ENCODE measurements around the gene MRPL18. TPM values are rescaled to one million over a fixed set of nuclear protein-coding genes. Genes with fewer than 3 reads are reported as not detected.
A peak's percentile ranks its signal among the peaks of the same experiment; 100 is the strongest.

The MRPL18 gene
- total and polyA plus RNA-seq, 2 of the 8 experiments (the other 6 are each of a cell fraction or from before 2014, with no cell fraction given), result 58.7 to 79.8 TPM

- no peak for TF ChIP-seq PHF8 (conservative IDR thresholded peaks at IDR 0.05; ENCODE audit: low read depth, low read length)
- Histone ChIP-seq H3K4me2 (ENCODE audit: insufficient read depth in 1 of 2, low read depth in 2 of 2, low read length in 2 of 2) (no peak overlapping the region), H3K27me3 (replicated peaks in 1 of 4; ENCODE audit: control insufficient read depth in 3 of 4, extremely low read depth in 1 of 4, insufficient read depth in 3 of 4, low read length in 3 of 4) (no peaks in the 10 kb centered on the region), H2BK5ac (ENCODE audit: low read depth, low read length) (no peak overlapping the region), H3K4ac (replicated peaks; ENCODE audit: insufficient read length, low read depth, low read length) (no peak overlapping the region), H4K20me1 (replicated peaks in 1 of 2; ENCODE audit: control insufficient read depth in 1 of 2, insufficient read depth in 2 of 2, low read length in 2 of 2) (no peaks in the 10 kb centered on the region), H2BK15ac (ENCODE audit: low read length) (peak overlapping the region; percentile 46; the same call in 1 of the 2 replicates), H2AK5ac (ENCODE audit: low read depth, low read length) (no peak overlapping the region), H4K91ac (replicated peaks; ENCODE audit: insufficient read length, low read length) (no peak overlapping the region), H3K9ac (replicated peaks in 1 of 4; ENCODE audit: extremely low read depth in 1 of 4, low read depth in 3 of 4, low read length in 3 of 4) (no peak overlapping the region), H3K79me1 (ENCODE audit: low read depth, low read length) (no peaks in the 10 kb centered on the region), H3K14ac (ENCODE audit: insufficient read length) (no peak overlapping the region), H2BK12ac (ENCODE audit: low read depth, low read length) (no peak overlapping the region), H3K27ac (ENCODE audit: low read depth, low read length) (no peak overlapping the region), H2BK120ac (replicated peaks; ENCODE audit: low read depth, low read length) (no peak overlapping the region), H3K36me3 (ENCODE audit: control insufficient read depth in 2 of 4, insufficient read depth in 4 of 4, low read length in 3 of 4) (no peaks in the 10 kb centered on the region), H4K5ac (ENCODE audit: insufficient read length, low read depth, low read length) (no peak overlapping the region), H4K8ac (ENCODE audit: extremely low read depth, insufficient read depth, low read length) (no peak overlapping the region), H3K4me1 (replicated peaks in 1 of 4; ENCODE audit: control insufficient read depth in 3 of 4, insufficient read depth in 4 of 4, low read length in 3 of 4) (peaks cover 0 to 9% (median 4%) of the 10 kb centered on the region in 4 experiments; a peak in 4 of 7 replicates), H3K9me3 (ENCODE audit: insufficient read depth in 2 of 2, low read depth in 1 of 2, low read length in 1 of 2) (no peaks in the 10 kb centered on the region), H3K23ac (ENCODE audit: insufficient read length) (no peak overlapping the region), H3K18ac (ENCODE audit: extremely low read depth, low read length) (peak overlapping the region; percentile 48; the same call in 1 of the 2 replicates), H2BK20ac (ENCODE audit: low read length) (no peak overlapping the region), H3K79me2 (ENCODE audit: control insufficient read depth in 1 of 2, insufficient read depth in 2 of 2, low read length in 2 of 2) (no peaks in the 10 kb centered on the region), H3K23me2 (ENCODE audit: low read depth, low read length) (no peaks in the 10 kb centered on the region; the same call in 1 of the 2 replicates), H2AFZ (ENCODE audit: low read length) (no peak overlapping the region; the same call in 1 of the 2 replicates), H3K4me3 (ENCODE audit: extremely low read depth in 1 of 4, insufficient read depth in 2 of 4, low read depth in 3 of 4, low read length in 4 of 4) (no peak overlapping the region), H3K56ac (replicated peaks; ENCODE audit: insufficient read length, low read depth, low read length) (no peak overlapping the region)
- WGBS, 2 experiments (ENCODE audit: extremely low coverage in 1 of 2, insufficient coverage in 1 of 2, insufficient read length in 1 of 2, insufficient replicate concordance in 2 of 2, low coverage in 1 of 2, low lambda C conversion rate in 2 of 2, missing lambda C conversion rate in 1 of 2), result 71% methylated on average over 8 of the region's 8 CpGs; no CpG with 5 or more reads in 1 of the 2 experiments
- CTCF ChIA-PET (ENCODE audit: partially characterized antibody), result interaction anchor here (0.6 to 1.3 kb wide), 3 partner anchors 15 to 33 kb away, joined by 3 to 4 read pairs (median 4); no protein-coding TSS in a partner anchor
- FAIRE-seq, result no peak
- POLR2A ChIA-PET (ENCODE audit: partially characterized antibody), result interaction anchor here (1.5 to 2.3 kb wide), 2 partner anchors 47 to 48 kb away, joined by 6 to 8 read pairs; partner anchors contain the start of gene TCP1
- DNase-seq (ENCODE audit: low read depth in 1 of 2, low spot score in 2 of 2), result no peak
Measured at GRCh38 chr6:159837511-159837910, 47.2 kb downstream of the MRPL18 start.

Measured in H1 (cell line).